Measurements from ENCODE around the gene ZNF428.

The ZNF428 gene

GRCh38 chr19:43562698-43563241 lies 56.7 kb downstream of the ZNF428 start:
- peak overlapping the region; percentile 79 to 98 (median 96) for H3K27ac ChIP-seq
- no peaks in the 10 kb centered on the region; a peak in 1 of 22 replicates for H4K20me1 ChIP-seq
- H3K4me2 ChIP-seq, result peak overlapping the region; percentile 65 to 88 (median 79)
- no peaks in the 10 kb centered on the region for H3K27me3 ChIP-seq
- H3K9me3 ChIP-seq (replicated peaks in 1 of 11), result no peaks in the 10 kb centered on the region; a peak in 1 of 22 replicates
- peak overlapping the region; percentile 64 to 87 (median 81) for H3K9ac ChIP-seq
- peaks cover 6 to 42% (median 19%) of the 10 kb centered on the region in 11 experiments; a peak in 19 of 22 replicates for H3K36me3 ChIP-seq
- H3K4me3 ChIP-seq, result peak overlapping the region in 2 of 10 experiments; percentile 2 to 50; a peak in 2 of 20 replicates
- peak; percentile 50 to 99 (median 95); a peak in 20 of 22 replicates for TF ChIP-seq Cebpa-rat (IDR thresholded peaks at IDR 0.05)
- peaks cover 71 to 88% (median 83%) of the 10 kb centered on the region in 10 experiments for H3K4me1 ChIP-seq

- peak overlapping the region; percentile 64 to 82 (median 70) for H3K4me2 ChIP-seq
- no peaks in the 10 kb centered on the region; a peak in 1 of 22 replicates for H3K9me3 ChIP-seq (replicated peaks in 1 of 11)
- H3K36me3 ChIP-seq, result peaks cover 6 to 43% (median 21%) of the 10 kb centered on the region in 11 experiments; a peak in 19 of 22 replicates
- peak overlapping the region; percentile 79 to 98 (median 96) for H3K27ac ChIP-seq
- H4K20me1 ChIP-seq, result no peaks in the 10 kb centered on the region; a peak in 1 of 22 replicates
- H3K9ac ChIP-seq, result peak overlapping the region; percentile 53 to 84 (median 74); a peak in 21 of 22 replicates
- TF ChIP-seq Cebpa-rat (IDR thresholded peaks at IDR 0.05), result no peak
- no peaks in the 10 kb centered on the region for H3K27me3 ChIP-seq
- peak overlapping the region in 5 of 10 experiments; percentile 2 to 28 (median 21); a peak in 5 of 20 replicates for H3K4me3 ChIP-seq
- peaks cover 76 to 88% (median 82%) of the 10 kb centered on the region in 10 experiments for H3K4me1 ChIP-seq
These were observed 57.2 kb downstream of the ZNF428 start for GRCh38 chr19:43562226-43562697.

- no peak for TF ChIP-seq Cebpa-rat (IDR thresholded peaks at IDR 0.05)
- Histone ChIP-seq H3K36me3 (peaks cover 12 to 51% (median 27%) of the 10 kb centered on the region in 11 experiments; a peak in 20 of 22 replicates), H3K4me1 (peaks cover 70 to 86% (median 77%) of the 10 kb centered on the region in 10 experiments), H3K27ac (peak overlapping the region; percentile 79 to 98 (median 96)), H3K9ac (peak overlapping the region; percentile 36 to 84 (median 74); a peak in 21 of 22 replicates), H3K4me2 (peak overlapping the region; percentile 64 to 82 (median 70)), H3K27me3 (no peaks in the 10 kb centered on the region), H3K9me3 (replicated peaks in 1 of 11) (no peaks in the 10 kb centered on the region; a peak in 1 of 22 replicates), H4K20me1 (no peaks in the 10 kb centered on the region; a peak in 1 of 22 replicates), H3K4me3 (peak overlapping the region in 2 of 10 experiments; percentile 9 to 25; a peak in 2 of 20 replicates)
These were observed 58.1 kb downstream of the ZNF428 start for GRCh38 chr19:43561139-43561970.

GRCh38 chr19:43560687-43561086 lies 58.7 kb downstream of the ZNF428 start:
- H3K27me3 ChIP-seq, result no peaks in the 10 kb centered on the region
- no peaks in the 10 kb centered on the region; a peak in 1 of 22 replicates for H3K9me3 ChIP-seq (replicated peaks in 1 of 11)
- peak overlapping the region; percentile 36 to 84 (median 70); a peak in 18 of 22 replicates for H3K9ac ChIP-seq
- H3K4me1 ChIP-seq, result peaks cover 64 to 91% (median 72%) of the 10 kb centered on the region in 10 experiments
- no peaks in the 10 kb centered on the region; a peak in 2 of 22 replicates for H4K20me1 ChIP-seq
- TF ChIP-seq Cebpa-rat (IDR thresholded peaks at IDR 0.05), result no peak
- H3K27ac ChIP-seq, result peak overlapping the region in 10 of 11 experiments; percentile 91 to 98 (median 96); a peak in 20 of 22 replicates
- peak overlapping the region in 1 of 10 experiments; percentile 9; a peak in 1 of 20 replicates for H3K4me3 ChIP-seq
- peak overlapping the region; percentile 64 to 82 (median 70) for H3K4me2 ChIP-seq
- peaks cover 19 to 57% (median 33%) of the 10 kb centered on the region in 11 experiments; a peak in 20 of 22 replicates for H3K36me3 ChIP-seq

Measured in BLaER1 treated with 17β-estradiol and CSF1 and Interleukin-3, amounts not matched to agents 10 nM and 100 nM (cell line).